ENCODE measurements around the gene ILF3.

- TF ChIP-seq CTCF (IDR thresholded peaks at IDR 0.05) = no peak
- no peak for TF ChIP-seq POLR2AphosphoS5 (IDR thresholded peaks at IDR 0.05)
These were observed 687 bp downstream of the ILF3 start for GRCh38 chr19:10654610-10655456.

All from suprapubic skin (tissue), 3 donors.